Stimulated activated memory B cell treated with anti-CD40 and anti-IgM and Interleukin-4, amounts not matched to agents 10 μg/mL and 1 μg/mL and 100 μg/mL, for 72 hours (primary cell): ENCODE results near the gene BPHL.

Source experiments
- ATAC-seq: fragments of 150-1000 bp; cut with Tn5 transposase; 2 replicates; pipeline ENCODE4 v1.10.0; 2021
- H3K27ac Mint-ChIP-seq: one replicate; pipeline ENCODE4 v1.8.0; 2022; ENCODE audit warnings: mild to moderate bottlenecking, mixed read lengths
- H3K27me3 Mint-ChIP-seq: one replicate; pipeline ENCODE4 v1.8.0; 2022; ENCODE audit warnings: mixed read lengths
- H3K36me3 Mint-ChIP-seq: one replicate; pipeline ENCODE4 v1.8.0; 2022; ENCODE audit warnings: mixed read lengths
- H3K4me1 Mint-ChIP-seq: one replicate; pipeline ENCODE4 v1.8.0; 2022; ENCODE audit warnings: mixed read lengths
- H3K4me3 Mint-ChIP-seq: one replicate; pipeline ENCODE4 v1.8.0; 2022; ENCODE audit warnings: mild to moderate bottlenecking, moderate library complexity, mixed read lengths
- H3K9me3 Mint-ChIP-seq: one replicate; pipeline ENCODE4 v1.8.0; 2022; ENCODE audit warnings: mixed read lengths

BPHL gene

DNA sequence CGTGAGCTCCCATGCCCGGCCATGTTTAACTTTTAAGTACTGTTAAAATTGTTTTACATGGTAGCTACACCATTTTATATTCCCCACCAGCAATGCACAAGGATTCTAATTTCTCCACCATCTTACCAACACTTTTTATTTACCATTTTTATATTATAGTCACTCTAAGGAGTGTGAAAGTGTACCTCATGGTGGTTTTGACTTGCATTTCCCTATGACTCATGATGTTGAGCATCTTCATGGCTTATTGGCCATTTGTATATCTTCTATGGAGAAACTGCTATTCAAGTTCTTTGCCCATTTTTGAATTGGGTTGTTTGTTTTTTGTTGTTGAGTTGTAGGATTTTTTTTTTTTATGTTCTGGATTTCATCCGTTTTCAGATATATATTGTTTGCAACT is 15.6 kb upstream of the BPHL start:
- ATAC-seq, result no peak
- H3K9me3 Mint-ChIP-seq, result no peaks in the 10 kb centered on the region
- H3K36me3 Mint-ChIP-seq, result peaks cover 55% of the 10 kb centered on the region
- no peaks in the 10 kb centered on the region for H3K4me1 Mint-ChIP-seq
- no peak overlapping the region for H3K27ac Mint-ChIP-seq
- H3K27me3 Mint-ChIP-seq, result no peaks in the 10 kb centered on the region
- H3K4me3 Mint-ChIP-seq, result no peak overlapping the region

DNA sequence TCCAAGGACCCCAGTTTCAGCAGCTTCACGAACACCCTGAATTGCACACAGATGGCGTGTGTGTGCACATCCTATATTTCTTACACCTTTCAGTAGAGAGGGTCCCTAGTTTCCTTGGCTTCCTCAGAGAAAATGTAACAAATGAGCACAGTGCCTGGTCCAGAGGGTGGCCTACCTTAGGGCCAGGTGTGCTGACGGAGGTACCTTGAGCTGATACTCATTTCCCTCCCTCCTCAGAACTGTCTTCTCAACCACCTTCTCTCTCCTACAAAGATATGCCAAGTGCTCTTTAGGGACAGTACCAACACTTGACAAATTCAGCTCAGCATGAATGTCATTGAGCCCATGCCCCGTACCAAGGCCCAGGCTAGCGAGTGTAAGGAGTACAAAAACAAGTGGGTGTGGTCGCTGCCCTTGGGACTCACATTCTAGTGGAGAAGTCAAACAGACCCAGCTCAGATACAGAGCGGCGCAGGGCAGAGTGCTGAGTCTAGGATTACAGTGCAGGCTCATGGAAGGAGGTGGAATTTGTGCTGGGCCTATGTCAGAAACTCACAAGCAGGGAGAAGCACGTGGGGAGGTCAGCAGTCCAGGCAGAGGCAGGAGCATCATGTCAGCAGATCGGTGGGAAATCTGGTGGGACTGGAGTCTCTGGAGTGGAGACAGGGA is 9.6 kb upstream of the BPHL start:
- H3K4me1 Mint-ChIP-seq, result no peaks in the 10 kb centered on the region
- H3K9me3 Mint-ChIP-seq, result no peaks in the 10 kb centered on the region
- ATAC-seq, result no peak
- no peak overlapping the region for H3K4me3 Mint-ChIP-seq
- no peaks in the 10 kb centered on the region for H3K27me3 Mint-ChIP-seq
- no peak overlapping the region for H3K27ac Mint-ChIP-seq
- peaks cover 57% of the 10 kb centered on the region for H3K36me3 Mint-ChIP-seq

DNA sequence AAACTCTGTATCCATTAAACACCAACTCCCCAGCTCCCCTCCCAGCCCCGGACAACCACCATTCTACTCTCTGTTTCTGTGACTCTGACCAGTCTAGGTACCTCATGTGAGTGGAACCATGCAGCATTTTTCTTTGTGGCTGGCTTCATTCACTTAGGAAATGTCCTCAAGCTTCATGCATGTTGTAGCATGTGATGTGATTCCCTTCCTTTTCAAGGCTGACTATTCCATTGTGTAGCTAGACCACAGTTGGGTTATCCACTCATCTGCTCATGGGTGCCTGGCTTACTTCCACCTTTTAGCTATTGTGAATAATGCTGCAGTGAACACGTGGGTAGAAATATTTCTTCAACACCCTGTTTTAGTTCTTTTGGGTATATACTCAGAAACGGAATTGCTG is 8.8 kb upstream of the BPHL start:
- Mint-ChIP-seq H3K4me3 (no peak overlapping the region), H3K27me3 (no peaks in the 10 kb centered on the region), H3K4me1 (no peaks in the 10 kb centered on the region), H3K36me3 (peaks cover 48% of the 10 kb centered on the region), H3K27ac (no peak overlapping the region), H3K9me3 (no peaks in the 10 kb centered on the region)
- no peak for ATAC-seq

DNA sequence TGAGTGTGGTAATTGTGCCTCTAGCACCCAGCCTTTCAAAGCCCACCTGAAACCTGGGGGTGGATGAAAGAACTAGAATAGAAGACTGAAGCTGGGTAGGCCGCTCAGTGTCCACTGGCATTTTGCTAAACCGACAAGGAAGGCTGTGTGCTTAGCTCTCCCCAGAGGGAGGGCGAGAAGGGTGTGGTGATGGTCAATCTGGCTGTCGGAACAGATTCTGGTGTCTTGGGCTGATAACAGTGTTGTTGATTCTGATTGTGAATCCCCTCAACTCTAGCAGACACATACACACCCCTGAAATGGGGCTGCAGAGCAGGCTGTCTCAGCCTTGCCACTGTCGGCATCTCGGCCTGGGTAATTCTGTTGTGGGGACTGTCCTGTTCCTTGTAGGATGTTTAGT is 4.1 kb upstream of the BPHL start:
- Mint-ChIP-seq H3K27me3 (no peaks in the 10 kb centered on the region), H3K9me3 (no peaks in the 10 kb centered on the region), H3K27ac (no peak overlapping the region), H3K4me1 (peaks cover 13% of the 10 kb centered on the region), H3K36me3 (peaks cover 12% of the 10 kb centered on the region), H3K4me3 (no peak overlapping the region)
- ATAC-seq, result no peak

DNA sequence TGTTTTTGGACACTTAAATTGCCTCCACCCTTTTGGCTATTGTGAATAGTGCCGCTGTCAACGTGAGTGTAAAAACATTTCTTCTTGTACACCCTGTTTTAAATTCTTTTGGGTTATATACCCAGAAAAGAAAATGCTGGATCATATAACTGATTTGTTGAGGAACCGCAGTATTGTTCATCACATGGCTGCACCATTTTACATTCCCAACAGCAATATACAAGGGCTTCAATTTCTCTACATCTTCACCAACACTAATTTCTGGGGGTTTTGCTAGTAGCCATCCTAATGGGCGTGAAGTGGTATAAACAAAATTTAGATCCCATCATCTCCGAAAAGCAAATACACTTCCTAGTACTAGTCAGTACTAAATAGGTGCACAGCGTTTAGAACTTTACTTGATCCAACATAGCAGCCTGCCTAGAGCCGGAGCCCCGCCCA is 579 bp upstream of the BPHL start:
- no peak for ATAC-seq
- no peaks in the 10 kb centered on the region for H3K36me3 Mint-ChIP-seq
- H3K4me1 Mint-ChIP-seq, result peaks cover 16% of the 10 kb centered on the region
- no peaks in the 10 kb centered on the region for H3K9me3 Mint-ChIP-seq
- H3K27ac Mint-ChIP-seq, result peak overlapping the region; percentile 85
- no peaks in the 10 kb centered on the region for H3K27me3 Mint-ChIP-seq
- H3K4me3 Mint-ChIP-seq, result peak overlapping the region; percentile 95

DNA sequence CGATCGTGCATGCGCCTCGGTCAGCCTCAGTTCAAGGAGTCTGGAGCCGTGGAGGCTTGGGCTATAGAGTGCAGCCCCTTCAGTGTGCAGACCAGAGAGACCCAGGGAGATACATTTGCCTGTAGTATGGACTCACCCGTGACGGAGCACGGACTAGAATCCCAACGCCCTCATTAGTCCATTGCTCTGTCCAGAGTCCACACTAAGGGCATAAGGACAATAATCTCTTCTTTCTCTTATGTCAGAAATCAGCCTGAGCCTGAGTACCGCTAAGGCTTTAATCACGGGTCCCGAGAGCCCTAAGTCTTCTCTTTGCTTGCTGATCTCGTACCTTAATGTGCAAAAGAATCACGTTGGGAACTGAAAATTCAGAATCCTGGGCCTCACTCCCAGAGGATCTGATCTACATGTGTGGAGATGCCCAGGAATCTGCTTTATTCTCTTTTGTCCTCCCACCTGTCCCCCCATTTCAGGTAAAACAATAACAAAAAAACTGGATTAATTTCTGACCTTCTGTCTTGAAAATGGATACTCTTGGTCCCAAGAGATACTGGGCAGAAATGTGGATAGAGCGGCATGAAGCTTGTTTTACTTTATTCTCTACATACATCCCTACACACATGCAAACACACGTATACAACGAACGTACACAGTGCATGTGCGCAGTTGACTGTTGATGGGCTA is 671 bp downstream of the BPHL start:
- H3K4me1 Mint-ChIP-seq, result peaks cover 16% of the 10 kb centered on the region
- peak overlapping the region; percentile 95 for H3K4me3 Mint-ChIP-seq
- ATAC-seq, result peak; percentile 49
- no peaks in the 10 kb centered on the region for H3K36me3 Mint-ChIP-seq
- H3K9me3 Mint-ChIP-seq, result no peaks in the 10 kb centered on the region
- H3K27ac Mint-ChIP-seq, result peak overlapping the region; percentile 85
- H3K27me3 Mint-ChIP-seq, result no peaks in the 10 kb centered on the region

GRCh38 chr6:3120765-3121089 is 2.2 kb downstream of the BPHL start:
- Mint-ChIP-seq H3K27me3 (no peaks in the 10 kb centered on the region), H3K4me1 (peaks cover 16% of the 10 kb centered on the region), H3K36me3 (no peaks in the 10 kb centered on the region), H3K27ac (no peak overlapping the region), H3K4me3 (no peak overlapping the region), H3K9me3 (no peaks in the 10 kb centered on the region)
- no peak for ATAC-seq

DNA sequence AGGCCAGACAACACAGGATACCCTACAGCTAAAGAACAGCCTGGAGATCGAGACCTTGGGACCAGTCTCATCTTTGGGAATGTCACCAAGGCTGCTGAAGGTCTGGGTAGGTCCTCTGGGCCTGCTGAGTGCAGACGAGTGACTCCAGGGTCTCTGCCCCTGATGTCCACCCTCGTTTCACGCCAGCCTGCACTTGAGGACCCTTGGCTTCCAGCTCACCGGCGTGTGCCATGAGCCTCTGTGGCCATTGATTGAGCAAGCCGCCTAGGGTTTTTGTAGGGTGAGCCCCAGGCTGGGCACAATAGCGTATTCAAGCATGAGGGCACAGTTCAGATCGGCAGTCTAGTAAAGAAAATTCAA is 4.3 kb downstream of the BPHL start:
- no peak overlapping the region for H3K27ac Mint-ChIP-seq
- no peaks in the 10 kb centered on the region for H3K36me3 Mint-ChIP-seq
- no peak overlapping the region for H3K4me3 Mint-ChIP-seq
- H3K9me3 Mint-ChIP-seq, result no peaks in the 10 kb centered on the region
- peaks cover 10% of the 10 kb centered on the region for H3K4me1 Mint-ChIP-seq
- ATAC-seq, result no peak
- no peaks in the 10 kb centered on the region for H3K27me3 Mint-ChIP-seq

GRCh38 chr6:3124667-3125066 is 6.2 kb downstream of the BPHL start:
- peaks cover under 1% of the 10 kb centered on the region for H3K4me1 Mint-ChIP-seq
- H3K4me3 Mint-ChIP-seq, result no peak overlapping the region
- H3K27me3 Mint-ChIP-seq, result no peaks in the 10 kb centered on the region
- no peaks in the 10 kb centered on the region for H3K9me3 Mint-ChIP-seq
- H3K36me3 Mint-ChIP-seq, result peaks cover 15% of the 10 kb centered on the region
- no peak for ATAC-seq
- H3K27ac Mint-ChIP-seq, result no peak overlapping the region

- Mint-ChIP-seq H3K9me3 (no peaks in the 10 kb centered on the region), H3K36me3 (peaks cover 18% of the 10 kb centered on the region), H3K4me3 (no peak overlapping the region), H3K4me1 (no peaks in the 10 kb centered on the region), H3K27me3 (no peaks in the 10 kb centered on the region), H3K27ac (no peak overlapping the region)
- no peak for ATAC-seq
Observed at GRCh38 chr6:3125815-3126214, 7.3 kb downstream of the BPHL start.

GRCh38 chr6:3128356-3129108 is 10.0 kb downstream of the BPHL start:
- Mint-ChIP-seq H3K27me3 (no peaks in the 10 kb centered on the region), H3K4me1 (no peaks in the 10 kb centered on the region), H3K9me3 (no peaks in the 10 kb centered on the region), H3K36me3 (peaks cover 41% of the 10 kb centered on the region), H3K4me3 (no peak overlapping the region), H3K27ac (no peak overlapping the region)
- no peak for ATAC-seq

DNA sequence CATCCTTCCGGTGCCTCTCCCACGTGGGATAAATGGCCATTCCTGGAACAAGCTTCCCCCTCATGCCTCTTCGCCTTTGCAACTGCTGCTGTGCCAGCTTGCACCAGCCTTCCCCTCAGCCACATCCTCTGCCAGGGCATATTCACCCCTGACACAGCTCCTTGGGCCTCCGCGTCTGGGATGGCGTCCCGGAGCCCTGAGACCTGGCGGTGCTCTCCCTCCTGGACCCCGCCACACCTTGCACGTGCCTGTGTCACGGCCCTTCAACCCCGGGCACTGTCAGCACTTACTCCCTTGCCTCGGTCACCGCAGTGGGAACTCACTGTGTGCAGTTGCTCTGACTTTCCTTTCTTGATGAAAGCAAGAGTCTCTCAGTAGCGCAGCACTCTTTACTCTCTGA is 13.2 kb downstream of the BPHL start:
- H3K27ac Mint-ChIP-seq, result no peak overlapping the region
- no peak overlapping the region for H3K4me3 Mint-ChIP-seq
- H3K36me3 Mint-ChIP-seq, result peaks cover 57% of the 10 kb centered on the region
- H3K27me3 Mint-ChIP-seq, result no peaks in the 10 kb centered on the region
- no peaks in the 10 kb centered on the region for H3K4me1 Mint-ChIP-seq
- H3K9me3 Mint-ChIP-seq, result no peaks in the 10 kb centered on the region
- ATAC-seq, result no peak

GRCh38 chr6:3133515-3133914 is 15.0 kb downstream of the BPHL start:
- H3K4me1 Mint-ChIP-seq, result no peaks in the 10 kb centered on the region
- no peak overlapping the region for H3K27ac Mint-ChIP-seq
- H3K9me3 Mint-ChIP-seq, result no peaks in the 10 kb centered on the region
- H3K36me3 Mint-ChIP-seq, result peaks cover 64% of the 10 kb centered on the region
- H3K27me3 Mint-ChIP-seq, result no peaks in the 10 kb centered on the region
- ATAC-seq, result no peak
- H3K4me3 Mint-ChIP-seq, result no peak overlapping the region

GRCh38 chr6:3135668-3136291 is 17.3 kb downstream of the BPHL start:
- H3K4me1 Mint-ChIP-seq, result peaks cover 14% of the 10 kb centered on the region
- no peak for ATAC-seq
- H3K36me3 Mint-ChIP-seq, result peaks cover 66% of the 10 kb centered on the region
- no peak overlapping the region for H3K27ac Mint-ChIP-seq
- H3K9me3 Mint-ChIP-seq, result no peaks in the 10 kb centered on the region
- no peak overlapping the region for H3K4me3 Mint-ChIP-seq
- no peaks in the 10 kb centered on the region for H3K27me3 Mint-ChIP-seq

DNA sequence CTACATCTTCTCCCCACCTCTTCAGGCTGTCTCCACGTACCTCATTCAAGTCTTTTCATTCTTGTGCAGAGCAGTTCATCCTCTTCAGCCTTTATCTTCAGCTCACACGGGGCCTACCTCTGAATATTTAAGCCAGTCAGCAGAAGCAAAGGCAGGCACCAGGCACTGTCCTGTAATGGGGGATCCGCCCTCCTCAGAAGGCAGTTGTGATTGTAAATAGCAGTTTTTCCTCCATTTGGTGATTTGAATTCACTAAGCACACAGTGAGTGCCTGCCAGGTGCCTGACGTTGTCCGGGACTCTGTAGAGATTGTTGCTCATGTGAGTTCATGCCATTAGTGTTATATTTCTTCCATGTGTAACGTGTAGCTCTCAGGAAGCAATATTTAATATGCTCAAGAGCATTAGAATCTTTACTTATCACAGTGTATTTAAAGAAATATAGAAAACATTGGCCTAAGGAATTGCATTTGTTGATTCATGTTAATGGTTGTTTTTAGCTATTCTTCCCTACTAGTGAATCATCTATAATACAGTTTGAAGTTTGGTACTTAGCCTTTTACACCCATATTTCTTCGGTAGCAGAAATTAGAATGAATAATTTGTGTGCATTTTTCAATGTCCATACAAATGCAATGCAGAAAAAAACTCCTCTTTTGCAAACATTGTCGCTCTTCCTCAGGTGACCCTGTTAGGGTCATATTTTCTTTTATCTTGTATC is 17.9 kb downstream of the BPHL start:
- Mint-ChIP-seq H3K36me3 (peaks cover 66% of the 10 kb centered on the region), H3K4me1 (peaks cover 14% of the 10 kb centered on the region), H3K27me3 (no peaks in the 10 kb centered on the region), H3K4me3 (no peak overlapping the region), H3K9me3 (no peaks in the 10 kb centered on the region), H3K27ac (no peak overlapping the region)
- ATAC-seq, result no peak
